Calu3 (cell line): ENCODE measurements around the gene DSG3. TPM values are rescaled to one million over a fixed set of nuclear protein-coding genes. Genes with fewer than 3 reads are reported as not detected.
"Not testable (repeated sequence)": the region's sequence is repeated elsewhere in the genome, so short reads cannot be mapped to it uniquely, and the experiment has no call there.

Experiments
- BruUV-seq: library from RNA; stranded (reverse); fragments of 400-500 nt; replicated peaks from 2 replicates; lab custom pipeline; 2021; lab: Mats Ljungman, UMichigan
- CTCF ChIA-PET: fragments of 300-600 bp; sonication (Branson Sonifier 250); formaldehyde crosslinking; loops from one replicate; lab custom pipeline; 2022; ENCODE audit warnings: antibody characterized with exemption; lab: Charles Lee
- DNase-seq: peaks from one replicate; pipeline ENCODE4 v3.0.0; 2022
- H3K27ac Mint-ChIP-seq: one replicate; pipeline ENCODE4 v1.8.0; 2022; ENCODE audit warnings: mixed read lengths; ENCODE audit not compliant: unreplicated experiment
- H3K27me3 Mint-ChIP-seq: one replicate; pipeline ENCODE4 v1.8.0; 2022; ENCODE audit warnings: mixed read lengths; ENCODE audit not compliant: unreplicated experiment
- H3K36me3 Mint-ChIP-seq: one replicate; pipeline ENCODE4 v1.8.0; 2022; ENCODE audit warnings: mild to moderate bottlenecking, moderate library complexity, mixed read lengths; ENCODE audit not compliant: insufficient read depth, unreplicated experiment
- H3K4me1 Mint-ChIP-seq: one replicate; pipeline ENCODE4 v1.8.0; 2022; ENCODE audit warnings: mild to moderate bottlenecking, low read depth, mixed read lengths; ENCODE audit not compliant: unreplicated experiment
- H3K4me3 Mint-ChIP-seq: one replicate; pipeline ENCODE4 v1.8.0; 2022; ENCODE audit warnings: mild to moderate bottlenecking, low read depth, moderate library complexity, mixed read lengths; ENCODE audit not compliant: unreplicated experiment
- H3K9me3 Mint-ChIP-seq: one replicate; pipeline ENCODE4 v1.8.0; 2022; ENCODE audit warnings: low read depth, mixed read lengths; ENCODE audit not compliant: unreplicated experiment
- intact Hi-C: fragments of 100-400 bp; cut with micrococcal nuclease; formaldehyde crosslinking; loops from one replicate; pipeline ENCODE4 v1.10.0; 2022; ENCODE audit not compliant: unreplicated experiment
- total RNA-seq: library from RNA; stranded (reverse); gene quantifications from 2 replicates; pipeline ENCODE4 v1.2.3, GENCODE V29; 2022
- TF ChIP-seq, protein P1 (sequence below): fragments of 200-600 bp; IDR thresholded peaks from one replicate; pipeline ENCODE4 v1.8.0; 2022; ENCODE audit warnings: antibody characterized with exemption; ENCODE audit not compliant: unreplicated experiment

The DSG3 gene
- total RNA-seq, 1 experiment from 2014 or later, result 1.8 TPM

DNA sequence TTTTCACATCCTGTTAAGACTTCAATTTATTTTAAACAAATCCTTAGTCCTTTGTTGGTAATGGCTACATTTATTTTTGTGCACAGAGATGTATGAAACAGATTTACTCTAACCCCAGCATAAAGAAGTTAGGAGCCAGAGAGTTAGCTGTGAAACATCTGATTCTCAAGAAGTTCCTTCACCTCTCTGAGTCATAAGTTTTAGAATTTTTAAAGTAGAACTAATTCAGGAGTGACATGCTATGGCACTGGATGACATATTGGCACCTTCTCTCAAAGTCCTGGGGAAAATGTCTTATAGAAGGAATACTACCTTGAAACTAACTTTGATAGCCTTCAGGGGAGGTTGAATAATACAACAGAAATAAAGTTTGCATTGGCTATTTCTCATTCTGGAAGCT is 44.0 kb downstream of the DSG3 start:
- CTCF ChIA-PET, result interaction anchor here (0.5 kb wide), 1 partner anchor 560 kb away, joined by 7 read pairs; no protein-coding TSS in a partner anchor
- H3K9me3 Mint-ChIP-seq, result no peaks in the 10 kb centered on the region
- no TSS peak for BruUV-seq
- peaks cover 54% of the 10 kb centered on the region for H3K4me1 Mint-ChIP-seq
- peaks cover 11% of the 10 kb centered on the region for H3K36me3 Mint-ChIP-seq
- peak overlapping the region; percentile 80 for H3K27ac Mint-ChIP-seq
- H3K27me3 Mint-ChIP-seq, result no peaks in the 10 kb centered on the region
- intact Hi-C loops, result loop anchor here (10.0 kb wide), 1 partner anchor 397 kb away; no protein-coding TSS in a partner anchor
- no peak overlapping the region for H3K4me3 Mint-ChIP-seq
- TF ChIP-seq, protein P1, sequence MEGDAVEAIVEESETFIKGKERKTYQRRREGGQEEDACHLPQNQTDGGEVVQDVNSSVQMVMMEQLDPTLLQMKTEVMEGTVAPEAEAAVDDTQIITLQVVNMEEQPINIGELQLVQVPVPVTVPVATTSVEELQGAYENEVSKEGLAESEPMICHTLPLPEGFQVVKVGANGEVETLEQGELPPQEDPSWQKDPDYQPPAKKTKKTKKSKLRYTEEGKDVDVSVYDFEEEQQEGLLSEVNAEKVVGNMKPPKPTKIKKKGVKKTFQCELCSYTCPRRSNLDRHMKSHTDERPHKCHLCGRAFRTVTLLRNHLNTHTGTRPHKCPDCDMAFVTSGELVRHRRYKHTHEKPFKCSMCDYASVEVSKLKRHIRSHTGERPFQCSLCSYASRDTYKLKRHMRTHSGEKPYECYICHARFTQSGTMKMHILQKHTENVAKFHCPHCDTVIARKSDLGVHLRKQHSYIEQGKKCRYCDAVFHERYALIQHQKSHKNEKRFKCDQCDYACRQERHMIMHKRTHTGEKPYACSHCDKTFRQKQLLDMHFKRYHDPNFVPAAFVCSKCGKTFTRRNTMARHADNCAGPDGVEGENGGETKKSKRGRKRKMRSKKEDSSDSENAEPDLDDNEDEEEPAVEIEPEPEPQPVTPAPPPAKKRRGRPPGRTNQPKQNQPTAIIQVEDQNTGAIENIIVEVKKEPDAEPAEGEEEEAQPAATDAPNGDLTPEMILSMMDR, result no peak
- no peak for DNase-seq

DNA sequence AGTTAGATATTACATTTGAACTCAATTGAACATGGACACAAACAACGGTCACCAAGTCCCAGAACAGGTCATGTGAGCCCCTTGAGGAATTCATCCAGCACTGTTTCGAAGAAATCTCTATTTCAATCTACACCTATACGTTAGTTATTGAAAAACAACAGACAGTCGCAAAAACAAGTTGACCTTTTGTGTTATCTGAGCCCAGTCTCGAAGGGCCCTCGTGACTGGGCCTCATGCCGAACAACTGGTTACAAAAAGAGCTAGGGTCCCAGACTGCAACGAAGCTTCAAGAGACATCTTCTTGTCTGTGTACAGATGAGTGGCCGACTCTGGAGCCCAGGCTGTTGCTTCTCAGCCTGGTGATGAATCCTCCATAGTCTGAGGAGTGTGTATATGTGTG is 45.1 kb downstream of the DSG3 start:
- intact Hi-C loops, result loop anchor here (10.0 kb wide), 1 partner anchor 398 kb away; no protein-coding TSS in a partner anchor
- Mint-ChIP-seq H3K4me3 (no peak overlapping the region), H3K9me3 (no peaks in the 10 kb centered on the region), H3K4me1 (peaks cover 43% of the 10 kb centered on the region), H3K27ac (no peak overlapping the region), H3K36me3 (peaks cover 18% of the 10 kb centered on the region), H3K27me3 (no peaks in the 10 kb centered on the region)
- no TSS peak for BruUV-seq
- TF ChIP-seq, protein P1, result no peak
- DNase-seq, result no peak
- CTCF ChIA-PET, result no interaction called here

DNA sequence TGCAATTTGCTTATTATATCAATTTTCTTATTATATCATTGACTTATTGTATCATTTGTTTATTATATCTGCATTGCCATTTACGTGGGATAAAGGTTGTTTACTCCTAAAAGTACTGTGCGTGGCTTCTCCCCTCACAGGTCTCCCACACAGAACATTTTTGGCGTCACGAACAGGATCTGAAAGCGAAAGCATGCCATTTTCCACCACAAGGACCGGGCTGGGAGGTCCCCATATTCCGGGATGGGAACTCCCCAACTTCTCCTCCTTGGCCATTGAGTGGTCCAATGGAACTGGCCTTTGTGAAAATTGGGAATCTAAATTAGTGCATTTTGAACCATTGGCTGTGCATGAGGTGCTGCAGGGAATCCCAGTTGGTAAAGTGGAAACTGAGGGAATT is 45.6 kb downstream of the DSG3 start:
- no TSS peak for BruUV-seq
- no peaks in the 10 kb centered on the region for H3K27me3 Mint-ChIP-seq
- TF ChIP-seq, protein P1, result no peak
- H3K4me3 Mint-ChIP-seq, result no peak overlapping the region
- CTCF ChIA-PET, result interaction anchor here (0.6 kb wide), 1 partner anchor 250 kb away, joined by 5 read pairs; no protein-coding TSS in a partner anchor
- intact Hi-C loops, result loop anchor here (10.0 kb wide), 1 partner anchor 398 kb away; no protein-coding TSS in a partner anchor
- DNase-seq, result no peak
- peaks cover 38% of the 10 kb centered on the region for H3K4me1 Mint-ChIP-seq
- H3K36me3 Mint-ChIP-seq, result peaks cover 23% of the 10 kb centered on the region
- no peak overlapping the region for H3K27ac Mint-ChIP-seq
- no peaks in the 10 kb centered on the region for H3K9me3 Mint-ChIP-seq

DNA sequence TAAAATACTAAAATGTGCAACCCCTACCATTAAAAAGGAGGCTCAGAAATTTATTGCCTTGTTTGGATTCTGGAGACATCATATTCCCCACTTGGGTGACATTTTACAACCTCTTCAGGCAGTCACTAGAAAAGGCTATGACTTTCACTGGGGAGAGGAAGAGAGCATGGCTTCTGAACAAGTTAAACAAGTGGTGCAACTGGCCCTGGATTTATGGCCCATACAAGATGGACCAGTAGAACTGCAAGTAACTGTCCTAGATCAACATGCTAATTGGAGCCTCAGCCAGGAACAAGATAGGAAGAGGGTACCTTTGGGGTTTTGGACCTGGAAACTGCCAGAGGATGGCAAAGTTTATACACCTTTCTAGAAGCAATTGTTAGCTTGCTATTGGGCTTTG is 46.4 kb downstream of the DSG3 start:
- peaks cover 26% of the 10 kb centered on the region for H3K36me3 Mint-ChIP-seq
- no peak overlapping the region for H3K27ac Mint-ChIP-seq
- no peak for DNase-seq
- no peaks in the 10 kb centered on the region for H3K27me3 Mint-ChIP-seq
- CTCF ChIA-PET, result no interaction called here
- H3K4me1 Mint-ChIP-seq, result peaks cover 30% of the 10 kb centered on the region
- BruUV-seq, result no TSS peak
- no peak overlapping the region for H3K4me3 Mint-ChIP-seq
- TF ChIP-seq, protein P1, result no peak
- intact Hi-C loops, result loop anchor here (10.0 kb wide), 1 partner anchor 399 kb away; no protein-coding TSS in a partner anchor
- H3K9me3 Mint-ChIP-seq, result no peaks in the 10 kb centered on the region

DNA sequence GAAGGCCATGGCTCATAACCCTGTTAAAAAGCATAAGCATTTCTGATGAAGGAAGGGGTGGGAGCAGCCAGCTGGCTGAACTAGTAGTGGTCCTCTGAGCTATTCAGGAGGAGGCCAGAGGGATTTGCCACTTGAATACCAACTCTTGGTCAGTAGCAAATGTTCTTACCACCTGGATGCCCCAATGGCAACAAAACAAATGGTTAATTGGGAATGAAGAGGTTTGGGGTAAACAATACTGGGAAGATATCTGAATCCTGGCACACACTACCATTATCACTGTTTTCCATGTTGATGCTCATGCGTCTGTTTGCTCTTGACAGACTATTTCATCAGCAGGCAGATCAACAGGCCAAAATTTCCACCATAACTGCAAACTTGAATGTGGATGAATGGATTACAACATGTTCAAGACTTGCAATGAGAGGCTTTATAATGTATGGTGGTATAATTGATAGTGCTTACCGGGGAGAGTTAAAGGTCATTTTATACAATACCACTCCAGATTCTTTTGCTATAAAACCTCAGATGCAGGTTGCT is 47.2 kb downstream of the DSG3 start:
- H3K27ac Mint-ChIP-seq, H3K4me3 Mint-ChIP-seq, H3K27me3 Mint-ChIP-seq, H3K9me3 Mint-ChIP-seq, BruUV-seq, DNase-seq: not testable (repeated sequence)
- intact Hi-C loops, result loop anchor here (10.0 kb wide), 1 partner anchor 400 kb away; no protein-coding TSS in a partner anchor
- Mint-ChIP-seq H3K36me3 (peaks cover 26% of the 10 kb centered on the region), H3K4me1 (peaks cover 22% of the 10 kb centered on the region)
- CTCF ChIA-PET, result interaction anchor here (0.6 kb wide), 1 partner anchor 19 kb away, joined by 3 read pairs; no protein-coding TSS in a partner anchor
